COLO668 (cell line): ENCODE results near the gene ZNF524.
A peak's percentile ranks its signal among the peaks of the same experiment; 100 is the strongest.

Experiments used
- DNase-seq: peaks from one replicate; lab custom pipeline; 2025; ENCODE audit not compliant: unreplicated experiment; lab: John Stamatoyannopoulos, UW

The ZNF524 gene

GRCh38 chr19:55641426-55642152 is 41.5 kb downstream of the ZNF524 start:
- DNase-seq, result peak; percentile 20

- DNase-seq, result peak; percentile 59
Measured at GRCh38 chr19:55642153-55643002, 42.3 kb downstream of the ZNF524 start.

DNA sequence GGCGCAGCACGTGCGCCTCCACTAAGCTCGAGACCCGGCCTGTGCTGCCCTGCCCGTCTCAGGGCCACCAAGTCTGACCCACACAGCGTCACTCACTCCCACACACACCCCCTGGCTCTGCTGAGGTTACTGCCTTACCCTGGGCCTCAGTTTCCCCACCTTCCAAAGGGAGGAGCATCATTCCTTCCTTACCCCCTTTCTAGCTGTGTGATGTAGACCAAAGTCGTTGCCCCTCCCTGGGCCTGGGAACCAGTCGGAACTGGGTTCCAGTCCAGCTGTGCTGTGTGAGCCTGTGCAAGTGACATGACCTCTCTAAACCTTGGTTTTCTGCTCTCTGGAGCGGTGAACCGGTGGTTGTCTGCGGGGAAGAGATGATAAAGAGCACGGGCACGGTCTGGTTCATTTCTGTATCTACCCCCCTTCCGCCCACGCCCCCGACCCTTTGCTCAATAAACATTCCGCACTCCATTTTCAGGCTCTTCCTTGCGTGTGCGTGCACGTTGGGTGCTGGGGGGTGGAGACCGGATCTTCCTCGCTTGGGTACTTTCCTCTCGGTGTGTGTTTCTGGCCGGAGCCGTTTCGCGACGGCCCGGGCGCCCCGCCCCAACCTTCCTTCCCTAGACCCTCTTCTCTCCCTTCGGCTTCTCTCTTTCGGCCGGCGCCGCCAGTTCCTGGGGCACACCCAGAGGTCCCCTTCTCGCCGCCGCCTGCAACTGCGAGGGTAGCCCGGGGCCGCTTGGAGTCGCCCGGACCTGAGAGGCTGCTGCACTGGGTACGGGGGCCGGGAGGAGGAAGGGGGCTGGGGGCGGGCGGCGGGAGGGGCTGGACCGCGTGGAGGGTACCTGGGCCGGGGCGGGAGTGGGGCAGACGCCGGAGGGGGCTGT is 43.2 kb downstream of the ZNF524 start, which contains the start of gene ZNF581:
Gene ZNF581 (plus strand): TSS at position 647 of the 884 bp plus-strand sequence. CDS start 923 bp downstream, outside the sequence.
- DNase-seq, result peak; percentile 81

DNA sequence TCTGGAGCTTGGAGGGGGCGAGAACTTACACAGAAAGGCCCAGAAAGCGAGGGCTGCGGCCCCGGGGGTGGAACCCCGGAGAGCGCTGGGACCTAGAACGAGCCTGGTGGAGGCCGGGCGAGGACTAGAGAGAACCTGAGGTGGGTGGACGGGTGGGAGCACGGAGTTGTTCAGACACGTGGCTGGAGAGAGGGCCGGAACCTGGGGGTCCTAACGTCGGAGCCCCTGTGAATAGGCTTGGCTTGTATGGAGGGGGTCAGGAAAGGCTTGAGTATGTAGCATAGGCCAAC is 43.7 kb downstream of the ZNF524 start:
- no peak for DNase-seq

- peak; percentile 28 for DNase-seq
Measured at GRCh38 chr19:55644191-55644833, 44.2 kb downstream of the ZNF524 start.

DNA sequence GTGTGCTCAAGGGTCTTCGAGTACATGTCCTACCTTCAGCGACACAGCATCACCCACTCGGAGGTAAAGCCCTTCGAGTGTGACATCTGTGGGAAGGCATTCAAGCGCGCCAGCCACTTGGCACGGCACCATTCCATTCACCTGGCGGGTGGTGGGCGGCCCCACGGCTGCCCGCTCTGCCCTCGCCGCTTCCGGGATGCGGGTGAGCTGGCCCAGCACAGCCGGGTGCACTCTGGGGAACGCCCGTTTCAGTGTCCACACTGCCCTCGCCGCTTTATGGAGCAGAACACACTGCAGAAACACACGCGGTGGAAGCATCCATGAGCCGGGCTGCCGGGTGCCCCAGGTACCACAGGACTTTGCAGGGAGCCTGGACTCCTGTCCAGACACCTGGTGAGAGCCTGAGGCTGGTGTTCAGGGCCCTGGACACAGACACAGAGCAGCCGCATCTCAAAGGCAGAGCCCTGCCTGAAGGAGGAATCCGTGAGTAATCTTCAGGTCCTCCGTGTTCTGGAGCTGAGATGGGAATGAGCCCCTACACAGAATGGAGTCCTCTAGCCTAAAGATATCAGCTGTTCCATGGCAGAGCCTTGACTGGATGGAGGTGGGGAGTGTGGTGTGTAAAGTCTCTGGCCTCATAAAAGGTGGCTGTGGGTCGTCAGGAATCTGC is 44.9 kb downstream of the ZNF524 start:
- DNase-seq, result peak; percentile 59

- no peak for DNase-seq
Measured at GRCh38 chr19:55645512-55645881, 45.4 kb downstream of the ZNF524 start.

GRCh38 chr19:55646889-55647731 is 47.0 kb downstream of the ZNF524 start:
- peak; percentile 43 for DNase-seq

GRCh38 chr19:55647732-55648584 is 47.9 kb downstream of the ZNF524 start, which contains the start of gene CCDC106:
Gene CCDC106, plus strand, starts transcription at chr19:55648212. Its CDS starts 835 bp downstream, at chr19:55649047.
- peak; percentile 81 for DNase-seq

GRCh38 chr19:55648585-55649267 is 48.6 kb downstream of the ZNF524 start:
- no peak for DNase-seq

DNA sequence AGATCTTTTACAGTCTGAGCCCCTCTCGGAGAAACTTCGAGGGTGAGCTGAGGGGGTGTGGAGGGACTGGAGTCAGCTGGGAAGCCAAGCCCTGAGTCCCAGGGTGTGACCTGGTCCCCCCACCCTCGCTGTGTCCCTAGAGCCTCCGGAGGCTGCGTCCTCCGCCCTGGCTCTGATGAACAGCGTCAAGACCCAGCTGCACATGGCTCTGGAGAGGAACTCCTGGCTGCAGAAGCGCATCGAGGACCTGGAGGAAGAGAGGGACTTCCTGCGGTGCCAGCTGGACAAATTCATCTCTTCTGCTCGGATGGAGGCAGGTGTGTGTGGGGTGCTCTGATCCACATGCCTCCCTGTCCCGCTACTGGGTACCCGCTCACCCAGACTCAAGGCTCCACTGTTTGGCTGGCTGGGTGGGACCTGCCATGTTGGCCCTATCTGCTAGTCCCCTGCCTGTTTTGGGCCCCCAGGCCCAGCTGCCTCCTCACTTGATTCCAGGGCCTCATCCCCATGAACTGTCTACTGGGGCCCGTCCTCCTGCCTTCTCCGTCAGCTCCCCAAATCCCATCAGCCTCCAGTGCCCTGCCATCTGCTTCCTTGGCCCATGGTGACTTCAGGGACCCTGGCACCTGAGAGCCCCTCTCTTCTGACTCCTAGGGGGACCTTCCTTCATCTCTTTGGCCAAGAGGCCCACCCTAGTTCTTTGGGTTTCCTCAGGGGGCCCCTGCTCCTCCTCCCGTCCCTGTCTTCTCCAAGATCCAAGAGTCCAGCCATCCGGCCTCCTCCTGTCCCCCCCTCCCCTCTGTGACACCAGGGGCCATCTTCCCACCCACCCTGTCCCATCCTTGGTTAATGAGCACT is 49.4 kb downstream of the ZNF524 start:
- DNase-seq, result peak; percentile 37

- no peak for DNase-seq
Measured at GRCh38 chr19:55650126-55650557, 50.1 kb downstream of the ZNF524 start.

DNA sequence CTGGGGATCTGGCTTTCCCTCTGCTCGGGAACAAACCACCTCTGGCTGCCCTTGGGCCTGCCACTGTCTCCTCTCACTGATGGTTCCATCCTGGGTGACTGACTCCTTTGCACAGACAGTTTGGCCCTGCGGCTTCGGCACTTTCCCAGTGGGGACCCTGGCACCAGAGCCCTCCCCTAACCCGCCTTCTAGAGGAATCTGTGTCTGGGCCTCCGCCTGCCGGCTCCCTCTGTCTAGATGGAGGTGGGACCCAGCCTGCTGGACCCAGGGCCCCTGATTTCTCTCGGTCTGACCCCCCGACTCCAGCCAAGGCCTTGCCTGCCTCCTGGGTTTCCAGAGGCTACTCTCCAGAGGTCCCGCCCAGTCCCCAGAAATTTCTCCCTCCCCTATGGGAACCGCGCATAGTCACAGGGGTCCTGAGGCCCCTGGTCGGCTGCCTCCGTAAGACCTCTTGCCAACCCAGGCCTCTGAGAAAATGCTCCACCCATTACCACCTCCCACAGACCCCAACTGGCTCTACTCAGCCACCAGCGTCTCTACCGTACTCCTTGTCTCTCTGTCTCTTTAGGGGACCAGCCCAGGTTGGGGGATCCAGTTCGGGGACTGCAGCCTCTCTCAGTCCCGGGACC is 50.6 kb downstream of the ZNF524 start:
- no peak for DNase-seq

- no peak for DNase-seq
Measured at GRCh38 chr19:55651236-55651635, 51.1 kb downstream of the ZNF524 start.

GRCh38 chr19:55652311-55653128 is 52.4 kb downstream of the ZNF524 start:
- no peak for DNase-seq
